AG10803 (cell line): Measurements from ENCODE around the gene ACYP2.
A peak's percentile ranks its signal among the peaks of the same experiment; 100 is the strongest.

Experiments
- DNase-seq: peaks from one replicate; pipeline ENCODE4 v3.0.0; 2010; ENCODE audit warnings: low read depth
- H3K4me3 ChIP-seq: 2 replicates; pipeline ENCODE4 v1.5.1; 2011; ENCODE audit warnings: mild to moderate bottlenecking, low read length, control low read depth
- TF ChIP-seq, protein P1 (sequence below): conservative IDR thresholded peaks from 2 replicates; pipeline ENCODE4 v1.5.1; 2011; ENCODE audit warnings: mild to moderate bottlenecking, low read length, control low read depth, inconsistent platforms

The ACYP2 gene

GRCh38 chr2:54336977-54337255 lies 221.5 kb downstream of the ACYP2 start:
- no peak overlapping the region for H3K4me3 ChIP-seq
- peak; percentile 31 for DNase-seq
- TF ChIP-seq, protein P1, sequence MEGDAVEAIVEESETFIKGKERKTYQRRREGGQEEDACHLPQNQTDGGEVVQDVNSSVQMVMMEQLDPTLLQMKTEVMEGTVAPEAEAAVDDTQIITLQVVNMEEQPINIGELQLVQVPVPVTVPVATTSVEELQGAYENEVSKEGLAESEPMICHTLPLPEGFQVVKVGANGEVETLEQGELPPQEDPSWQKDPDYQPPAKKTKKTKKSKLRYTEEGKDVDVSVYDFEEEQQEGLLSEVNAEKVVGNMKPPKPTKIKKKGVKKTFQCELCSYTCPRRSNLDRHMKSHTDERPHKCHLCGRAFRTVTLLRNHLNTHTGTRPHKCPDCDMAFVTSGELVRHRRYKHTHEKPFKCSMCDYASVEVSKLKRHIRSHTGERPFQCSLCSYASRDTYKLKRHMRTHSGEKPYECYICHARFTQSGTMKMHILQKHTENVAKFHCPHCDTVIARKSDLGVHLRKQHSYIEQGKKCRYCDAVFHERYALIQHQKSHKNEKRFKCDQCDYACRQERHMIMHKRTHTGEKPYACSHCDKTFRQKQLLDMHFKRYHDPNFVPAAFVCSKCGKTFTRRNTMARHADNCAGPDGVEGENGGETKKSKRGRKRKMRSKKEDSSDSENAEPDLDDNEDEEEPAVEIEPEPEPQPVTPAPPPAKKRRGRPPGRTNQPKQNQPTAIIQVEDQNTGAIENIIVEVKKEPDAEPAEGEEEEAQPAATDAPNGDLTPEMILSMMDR, result no peak

DNA sequence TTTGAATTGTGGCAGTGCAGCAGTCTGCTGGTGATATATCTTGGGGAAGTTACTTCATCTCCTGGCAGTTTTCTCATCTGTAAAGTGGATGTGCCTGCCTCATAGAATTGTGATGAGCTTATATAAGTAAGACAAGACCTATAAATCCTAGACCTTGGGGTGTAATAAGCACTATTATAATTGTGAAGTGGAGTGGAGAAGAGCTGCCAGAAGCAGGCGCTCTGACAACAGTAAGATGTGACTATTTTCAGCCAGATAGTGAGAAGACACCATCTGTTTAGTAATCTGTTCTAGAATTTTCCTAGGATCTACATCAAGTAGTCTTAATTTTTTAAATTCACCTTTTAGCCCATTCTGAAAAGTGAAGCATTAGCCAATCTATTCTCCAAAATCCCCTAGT lies 226.2 kb downstream of the ACYP2 start:
- no peak for DNase-seq
- no peak overlapping the region for H3K4me3 ChIP-seq
- TF ChIP-seq, protein P1, result 0 out of 2 replicates have a peak, but pooled peaks have one; percentile 14

DNA sequence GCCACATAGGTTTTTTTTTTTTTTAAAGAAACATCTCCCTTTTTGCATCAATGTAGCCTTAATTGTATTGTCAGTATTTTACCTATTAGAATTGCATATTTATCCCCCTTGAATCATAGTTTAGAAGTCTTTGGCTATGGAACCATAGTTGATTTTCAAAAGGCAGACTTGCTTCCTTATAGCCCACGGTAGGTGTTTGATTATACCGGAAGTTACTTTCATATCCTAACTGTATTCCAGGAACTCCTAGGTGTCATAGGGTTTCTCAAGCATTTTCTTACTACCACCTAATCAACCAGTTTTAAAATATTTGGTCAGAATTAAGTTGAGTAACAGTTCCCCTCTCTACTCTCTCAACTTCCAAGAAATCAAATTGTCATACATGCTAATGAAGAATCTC lies 227.2 kb downstream of the ACYP2 start:
- no peak overlapping the region for H3K4me3 ChIP-seq
- TF ChIP-seq, protein P1, result no peak
- DNase-seq, result no peak

- no peak overlapping the region for H3K4me3 ChIP-seq
- no peak for DNase-seq
- TF ChIP-seq, protein P1, result no peak
Observed at GRCh38 chr2:54347622-54348021, 232.2 kb downstream of the ACYP2 start.

GRCh38 chr2:54348646-54349045 lies 233.2 kb downstream of the ACYP2 start:
- no peak for DNase-seq
- TF ChIP-seq, protein P1, result no peak
- no peak overlapping the region for H3K4me3 ChIP-seq

DNA sequence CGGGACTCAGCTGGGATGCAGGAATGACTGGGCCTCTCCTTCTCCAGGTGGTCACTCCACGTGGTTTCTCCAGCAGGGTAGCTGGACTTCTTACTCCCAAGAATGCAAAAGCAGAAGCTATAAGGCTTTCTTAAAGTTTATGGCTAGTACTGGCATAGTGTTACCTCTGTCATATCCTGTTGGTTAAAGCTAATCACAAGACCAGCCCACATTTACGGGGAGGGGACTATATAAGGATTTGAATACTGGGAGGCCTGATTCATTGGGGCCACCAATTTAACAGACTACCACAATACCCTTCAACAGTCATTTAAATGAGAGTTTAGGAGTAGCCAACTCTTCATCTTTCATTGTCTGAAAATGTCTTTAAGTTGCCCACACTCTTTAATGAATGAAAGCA lies 235.0 kb downstream of the ACYP2 start:
- H3K4me3 ChIP-seq, result no peak overlapping the region
- TF ChIP-seq, protein P1, result no peak
- DNase-seq, result no peak

GRCh38 chr2:54353216-54353615 lies 237.8 kb downstream of the ACYP2 start:
- TF ChIP-seq, protein P1, result no peak
- DNase-seq, result no peak
- H3K4me3 ChIP-seq, result no peak overlapping the region
